DOHH2 (cell line): ENCODE data around the gene ACAD11.

ENCODE experiments used
- H3F3A ChIP-seq: fragments of 200-600 bp; sonication (generic), shearing (Covaris generic); 2 replicates; pipeline ENCODE4 v1.6.0; 2016; ENCODE audit warnings: antibody characterized with exemption, mild to moderate bottlenecking; ENCODE audit not compliant: control insufficient read depth, insufficient read depth
- H3K27ac ChIP-seq: fragments of 200-600 bp; sonication (generic); 2 replicates; pipeline ENCODE4 v1.5.1; 2014; ENCODE audit warnings: low read depth, mild to moderate bottlenecking, low read length, moderate library complexity
- H3K27me3 ChIP-seq: fragments of 200-600 bp; sonication (generic); 2 replicates; pipeline ENCODE4 v1.6.1; 2014; ENCODE audit warnings: mild to moderate bottlenecking, low read length, mixed read lengths; ENCODE audit not compliant: control insufficient read depth
- H3K36me3 ChIP-seq: fragments of 200-600 bp; sonication (generic); 2 replicates; pipeline ENCODE4 v1.6.1; 2014; ENCODE audit warnings: mild to moderate bottlenecking, low read length, moderate library complexity, mixed read lengths; ENCODE audit not compliant: control insufficient read depth
- H3K4me1 ChIP-seq: fragments of 200-600 bp; sonication (generic); 2 replicates; pipeline ENCODE4 v1.6.1; 2014; ENCODE audit warnings: mild to moderate bottlenecking, low read length, mixed read lengths; ENCODE audit not compliant: control insufficient read depth
- H3K4me2 ChIP-seq: fragments of 200-600 bp; sonication (generic); 2 replicates; pipeline ENCODE4 v1.6.0; 2014; ENCODE audit warnings: mild to moderate bottlenecking, low read length, moderate library complexity
- H3K4me3 ChIP-seq: fragments of 200-600 bp; sonication (generic); 2 replicates; pipeline ENCODE4 v1.5.1; 2014; ENCODE audit warnings: mild to moderate bottlenecking, low read length, mixed read lengths
- H3K79me2 ChIP-seq: fragments of 200-600 bp; sonication (generic); 2 replicates; pipeline ENCODE4 v1.6.1; 2014; ENCODE audit warnings: mild to moderate bottlenecking, low read length, mixed read lengths; ENCODE audit not compliant: control insufficient read depth
- H3K9me2 ChIP-seq: fragments of 200-600 bp; sonication (generic); replicated peaks from 2 replicates; pipeline ENCODE4 v1.6.1; 2014; ENCODE audit warnings: mild to moderate bottlenecking, low read length, mixed read lengths; ENCODE audit not compliant: control insufficient read depth
- H3K9me3 ChIP-seq: fragments of 200-600 bp; sonication (generic); 2 replicates; pipeline ENCODE4 v1.6.1; 2014; ENCODE audit warnings: antibody characterized with exemption, low read length, mixed read lengths; ENCODE audit not compliant: control insufficient read depth, insufficient read depth
- H4K20me1 ChIP-seq: fragments of 200-600 bp; sonication (generic); 2 replicates; pipeline ENCODE4 v1.6.0; 2014; ENCODE audit warnings: low read depth, mild to moderate bottlenecking, antibody characterized with exemption, low read length, moderate library complexity; ENCODE audit not compliant: control insufficient read depth, insufficient read depth
- CTCF ChIP-seq: fragments of 200-600 bp; sonication (generic); IDR thresholded peaks from one replicate; pipeline ENCODE4 v1.5.1; 2014; ENCODE audit warnings: antibody characterized with exemption, mild to moderate bottlenecking, low read depth, low read length; ENCODE audit not compliant: poor library complexity, severe bottlenecking
- EZH2phosphoT487 ChIP-seq: fragments of 200-600 bp; sonication (generic); IDR thresholded peaks from 2 replicates; pipeline ENCODE4 v1.6.1; 2017; ENCODE audit warnings: borderline replicate concordance, mild to moderate bottlenecking, antibody characterized with exemption, low read length, moderate library complexity, mixed read lengths

ACAD11 gene

GRCh38 chr3:132592216-132592615, 67.4 kb downstream of the ACAD11 start:
- Histone ChIP-seq H4K20me1 (no peaks in the 10 kb centered on the region), H3K4me1 (peaks cover 39% of the 10 kb centered on the region), H3K4me3 (no peak overlapping the region), H3F3A (no peaks in the 10 kb centered on the region), H3K9me2 (no peaks in the 10 kb centered on the region), H3K36me3 (peaks cover 4% of the 10 kb centered on the region; the same call in 1 of the 2 replicates), H3K9me3 (no peaks in the 10 kb centered on the region), H3K79me2 (no peaks in the 10 kb centered on the region), H3K27me3 (no peaks in the 10 kb centered on the region), H3K4me2 (no peak overlapping the region), H3K27ac (no peak overlapping the region)
- no peak for TF ChIP-seq EZH2phosphoT487
- no peak for TF ChIP-seq CTCF

GRCh38 chr3:132587401-132587800, 72.2 kb downstream of the ACAD11 start:
- no peaks in the 10 kb centered on the region for H3K4me1 ChIP-seq
- H3F3A ChIP-seq = no peaks in the 10 kb centered on the region
- no peaks in the 10 kb centered on the region for H3K9me3 ChIP-seq
- H4K20me1 ChIP-seq = no peaks in the 10 kb centered on the region
- TF ChIP-seq EZH2phosphoT487 (no peak), CTCF (no peak)
- no peaks in the 10 kb centered on the region for H3K79me2 ChIP-seq
- H3K4me2 ChIP-seq = no peak overlapping the region
- H3K4me3 ChIP-seq = no peak overlapping the region
- H3K9me2 ChIP-seq = no peaks in the 10 kb centered on the region
- no peaks in the 10 kb centered on the region for H3K27me3 ChIP-seq
- no peak overlapping the region for H3K27ac ChIP-seq
- no peaks in the 10 kb centered on the region for H3K36me3 ChIP-seq

GRCh38 chr3:132573797-132574211, 85.8 kb downstream of the ACAD11 start:
- no peaks in the 10 kb centered on the region for H3K9me2 ChIP-seq
- H3K36me3 ChIP-seq = no peaks in the 10 kb centered on the region
- H4K20me1 ChIP-seq = no peaks in the 10 kb centered on the region
- no peaks in the 10 kb centered on the region for H3K79me2 ChIP-seq
- H3K4me2 ChIP-seq = no peak overlapping the region
- H3K4me3 ChIP-seq = no peak overlapping the region
- no peak overlapping the region for H3K27ac ChIP-seq
- peaks cover 7% of the 10 kb centered on the region for H3K4me1 ChIP-seq
- H3K9me3 ChIP-seq = no peaks in the 10 kb centered on the region
- no peaks in the 10 kb centered on the region for H3F3A ChIP-seq
- TF ChIP-seq EZH2phosphoT487 = no peak
- no peak for TF ChIP-seq CTCF
- no peaks in the 10 kb centered on the region for H3K27me3 ChIP-seq

GRCh38 chr3:132570016-132570415, 89.6 kb downstream of the ACAD11 start:
- no peaks in the 10 kb centered on the region for H3K27me3 ChIP-seq
- no peaks in the 10 kb centered on the region for H3K9me3 ChIP-seq
- H3K36me3 ChIP-seq = no peaks in the 10 kb centered on the region
- H3K27ac ChIP-seq = no peak overlapping the region
- no peak overlapping the region for H3K4me2 ChIP-seq
- no peaks in the 10 kb centered on the region for H3K79me2 ChIP-seq
- peaks cover 9% of the 10 kb centered on the region for H3K4me1 ChIP-seq
- H4K20me1 ChIP-seq = no peaks in the 10 kb centered on the region
- TF ChIP-seq EZH2phosphoT487 = no peak
- no peak for TF ChIP-seq CTCF
- no peaks in the 10 kb centered on the region for H3K9me2 ChIP-seq
- H3K4me3 ChIP-seq = no peak overlapping the region
- no peaks in the 10 kb centered on the region for H3F3A ChIP-seq
